ENCODE data around the gene JADE1. TPM values are rescaled to one million over a fixed set of nuclear protein-coding genes. Genes with fewer than 3 reads are reported as not detected.

The JADE1 gene
- total RNA-seq, 1 donor from 2014 or later = 19.0 TPM

- no peak for DNase-seq (ENCODE audit: low read depth)
- no peak overlapping the region for H3K4me3 ChIP-seq (ENCODE audit: low read depth, low read length)
- TF ChIP-seq CTCF (conservative IDR thresholded peaks at IDR 0.05; ENCODE audit: low read depth, low read length) = no peak
Observed at GRCh38 chr4:128819082-128819742, 9.7 kb downstream of the JADE1 start.

- no peak overlapping the region for H3K4me3 ChIP-seq (ENCODE audit: low read depth, low read length)
- no peak for TF ChIP-seq CTCF (conservative IDR thresholded peaks at IDR 0.05; ENCODE audit: low read depth, low read length)
- no peak for DNase-seq (ENCODE audit: low read depth)
Observed at GRCh38 chr4:128820671-128821070, 11.2 kb downstream of the JADE1 start.

GRCh38 chr4:128821151-128821550, 11.7 kb downstream of the JADE1 start:
- H3K4me3 ChIP-seq (ENCODE audit: low read depth, low read length) = no peak overlapping the region
- no peak for TF ChIP-seq CTCF (conservative IDR thresholded peaks at IDR 0.05; ENCODE audit: low read depth, low read length)
- no peak for DNase-seq (ENCODE audit: low read depth)

GRCh38 chr4:128823025-128823661, 13.6 kb downstream of the JADE1 start:
- no peak for TF ChIP-seq CTCF (conservative IDR thresholded peaks at IDR 0.05; ENCODE audit: low read depth, low read length)
- peak; percentile 79 for DNase-seq (ENCODE audit: low read depth)
- no peak overlapping the region for H3K4me3 ChIP-seq (ENCODE audit: low read depth, low read length)

GRCh38 chr4:128825226-128825625, 15.7 kb downstream of the JADE1 start:
- DNase-seq (ENCODE audit: low read depth) = no peak

GRCh38 chr4:128827296-128827695, 17.8 kb downstream of the JADE1 start:
- H3K4me3 ChIP-seq (ENCODE audit: low read depth, low read length) = no peak overlapping the region
- no peak for TF ChIP-seq CTCF (conservative IDR thresholded peaks at IDR 0.05; ENCODE audit: low read depth, low read length)
- no peak for DNase-seq (ENCODE audit: low read depth)

More at GRCh38 chr4:128825226-128825625, 15.7 kb downstream of the JADE1 start:
- no peak for TF ChIP-seq CTCF (conservative IDR thresholded peaks at IDR 0.05; ENCODE audit: low read depth, low read length)
- H3K4me3 ChIP-seq (ENCODE audit: low read depth, low read length) = no peak overlapping the region
